Mesodermal cell (in vitro differentiated cells): ENCODE measurements around the gene LRMDA.

Source experiments
- H3K27ac ChIP-seq: 2 replicates; pipeline ENCODE4 v1.7.0; 2013; ENCODE audit warnings: mild to moderate bottlenecking, low read depth, low read length, moderate library complexity; ENCODE audit not compliant: severe bottlenecking
- H3K36me3 ChIP-seq: 2 replicates; pipeline ENCODE4 v1.7.1; 2013; ENCODE audit warnings: mild to moderate bottlenecking, low read length, moderate library complexity; ENCODE audit not compliant: control insufficient read depth, insufficient read depth
- H3K4me1 ChIP-seq: one replicate; pipeline ENCODE4 v1.7.1; 2013; ENCODE audit warnings: mild to moderate bottlenecking, low read length; ENCODE audit not compliant: insufficient read depth, control insufficient read depth, poor library complexity, severe bottlenecking
- H3K4me3 ChIP-seq: 2 replicates; pipeline ENCODE4 v1.7.0; 2013; ENCODE audit warnings: low read length, control low read depth, mild to moderate bottlenecking; ENCODE audit not compliant: insufficient read depth, poor library complexity, severe bottlenecking; ENCODE audit errors: extremely low read depth
- H3K9me3 ChIP-seq: 2 replicates; pipeline ENCODE4 v1.7.1; 2013; ENCODE audit warnings: mild to moderate bottlenecking, low read length, moderate library complexity; ENCODE audit not compliant: control insufficient read depth
- WGBS, 2 experiments: methylation state at CpG; one replicate each; pipeline ENCODE4 v1.1.5; 2013; ENCODE audit warnings: missing lambda C conversion rate in 2 of 2; ENCODE audit not compliant: insufficient coverage in 2 of 2; 5-methylcytosine and 5-hydroxymethylcytosine counted together

LRMDA gene

GRCh38 chr10:75633568-75633967, 202.1 kb downstream of the LRMDA start:
- H3K4me1 ChIP-seq: no peaks in the 10 kb centered on the region
- H3K4me3 ChIP-seq: no peak overlapping the region
- WGBS, 2 experiments: no CpG with 5 or more reads among the region's 2 CpGs
- no peak overlapping the region for H3K27ac ChIP-seq
- no peaks in the 10 kb centered on the region for H3K36me3 ChIP-seq
- no peaks in the 10 kb centered on the region for H3K9me3 ChIP-seq

- H3K27ac ChIP-seq: no peak overlapping the region
- 100% methylated on average over 1 of the region's 2 CpGs; no CpG with 5 or more reads in 1 of the 2 experiments for WGBS, 2 experiments
Measured at GRCh38 chr10:75634947-75635346, 203.5 kb downstream of the LRMDA start.

GRCh38 chr10:75638752-75639151, 207.3 kb downstream of the LRMDA start:
- no peak overlapping the region for H3K4me3 ChIP-seq
- no peaks in the 10 kb centered on the region for H3K9me3 ChIP-seq
- no peaks in the 10 kb centered on the region for H3K4me1 ChIP-seq
- no peak overlapping the region for H3K27ac ChIP-seq
- WGBS, 2 experiments: 100% methylated on average over 2 of the region's 2 CpGs
- H3K36me3 ChIP-seq: no peaks in the 10 kb centered on the region

More at GRCh38 chr10:75634947-75635346, 203.5 kb downstream of the LRMDA start:
- Histone ChIP-seq H3K4me1 (no peaks in the 10 kb centered on the region), H3K36me3 (no peaks in the 10 kb centered on the region), H3K9me3 (no peaks in the 10 kb centered on the region), H3K4me3 (no peak overlapping the region)

GRCh38 chr10:75639736-75640135, 208.3 kb downstream of the LRMDA start:
- Histone ChIP-seq H3K36me3 (no peaks in the 10 kb centered on the region), H3K9me3 (no peaks in the 10 kb centered on the region), H3K4me1 (no peaks in the 10 kb centered on the region), H3K27ac (no peak overlapping the region), H3K4me3 (no peak overlapping the region)
- WGBS, 2 experiments: 80 to 94% methylated on average over 3 to 7 of the region's 7 CpGs

- no peaks in the 10 kb centered on the region for H3K36me3 ChIP-seq
- WGBS, 2 experiments: no CpG with 5 or more reads among the region's 3 CpGs
- H3K27ac ChIP-seq: no peak overlapping the region
- no peak overlapping the region for H3K4me3 ChIP-seq
- H3K4me1 ChIP-seq: no peaks in the 10 kb centered on the region
- H3K9me3 ChIP-seq: no peaks in the 10 kb centered on the region
Measured at GRCh38 chr10:75640381-75640780, 209.0 kb downstream of the LRMDA start.

GRCh38 chr10:75640803-75641202, 209.4 kb downstream of the LRMDA start:
- Histone ChIP-seq H3K4me1 (no peaks in the 10 kb centered on the region), H3K36me3 (no peaks in the 10 kb centered on the region), H3K27ac (no peak overlapping the region), H3K4me3 (no peak overlapping the region), H3K9me3 (no peaks in the 10 kb centered on the region)
- WGBS, 2 experiments: no CpG with 5 or more reads among the region's 1 CpG

- Histone ChIP-seq H3K4me1 (no peaks in the 10 kb centered on the region), H3K27ac (no peak overlapping the region), H3K4me3 (no peak overlapping the region), H3K36me3 (no peaks in the 10 kb centered on the region), H3K9me3 (no peaks in the 10 kb centered on the region)
- WGBS, 2 experiments: 100% methylated on average over 2 of the region's 2 CpGs
Measured at GRCh38 chr10:75643405-75643804, 212.0 kb downstream of the LRMDA start.

GRCh38 chr10:75643944-75644692, 212.7 kb downstream of the LRMDA start:
- H3K4me1 ChIP-seq: no peaks in the 10 kb centered on the region
- H3K4me3 ChIP-seq: no peak overlapping the region
- 78 to 79% methylated on average over 3 of the region's 5 CpGs for WGBS, 2 experiments

GRCh38 chr10:75645704-75646103, 214.3 kb downstream of the LRMDA start:
- peaks cover 4% of the 10 kb centered on the region for H3K9me3 ChIP-seq
- H3K36me3 ChIP-seq: no peaks in the 10 kb centered on the region
- no peak overlapping the region for H3K4me3 ChIP-seq
- H3K4me1 ChIP-seq: no peaks in the 10 kb centered on the region
- 86 to 100% methylated on average over 1 of the region's 1 CpG for WGBS, 2 experiments
- no peak overlapping the region for H3K27ac ChIP-seq

More at GRCh38 chr10:75643944-75644692, 212.7 kb downstream of the LRMDA start:
- no peak overlapping the region for H3K27ac ChIP-seq
- H3K9me3 ChIP-seq: no peaks in the 10 kb centered on the region
- no peaks in the 10 kb centered on the region for H3K36me3 ChIP-seq

GRCh38 chr10:75646218-75646915, 214.9 kb downstream of the LRMDA start:
- peaks cover 5% of the 10 kb centered on the region for H3K9me3 ChIP-seq
- no peaks in the 10 kb centered on the region for H3K4me1 ChIP-seq
- WGBS, 2 experiments: 90 to 97% methylated on average over 13 to 17 of the region's 19 CpGs
- H3K4me3 ChIP-seq: no peak overlapping the region
- H3K36me3 ChIP-seq: no peaks in the 10 kb centered on the region
- H3K27ac ChIP-seq: no peak overlapping the region

GRCh38 chr10:75646916-75647315, 215.5 kb downstream of the LRMDA start:
- Histone ChIP-seq H3K9me3 (peaks cover 5% of the 10 kb centered on the region), H3K4me3 (no peak overlapping the region), H3K4me1 (no peaks in the 10 kb centered on the region), H3K36me3 (no peaks in the 10 kb centered on the region), H3K27ac (no peak overlapping the region)
- 87 to 88% methylated on average over 3 to 5 of the region's 6 CpGs for WGBS, 2 experiments
